Calu3 (cell line): ENCODE measurements around the gene RGS16. TPM values are rescaled to one million over a fixed set of nuclear protein-coding genes. Genes with fewer than 3 reads are reported as not detected.

ENCODE experiments used
- BruUV-seq: library from RNA; stranded (reverse); fragments of 400-500 nt; replicated peaks from 2 replicates; lab custom pipeline; 2021; lab: Mats Ljungman, UMichigan
- CTCF ChIA-PET: fragments of 300-600 bp; sonication (Branson Sonifier 250); formaldehyde crosslinking; loops from one replicate; lab custom pipeline; 2022; ENCODE audit warnings: antibody characterized with exemption; lab: Charles Lee
- DNase-seq: peaks from one replicate; pipeline ENCODE4 v3.0.0; 2022
- H3K27ac Mint-ChIP-seq: one replicate; pipeline ENCODE4 v1.8.0; 2022; ENCODE audit warnings: mixed read lengths; ENCODE audit not compliant: unreplicated experiment
- H3K27me3 Mint-ChIP-seq: one replicate; pipeline ENCODE4 v1.8.0; 2022; ENCODE audit warnings: mixed read lengths; ENCODE audit not compliant: unreplicated experiment
- H3K36me3 Mint-ChIP-seq: one replicate; pipeline ENCODE4 v1.8.0; 2022; ENCODE audit warnings: mild to moderate bottlenecking, moderate library complexity, mixed read lengths; ENCODE audit not compliant: insufficient read depth, unreplicated experiment
- H3K4me1 Mint-ChIP-seq: one replicate; pipeline ENCODE4 v1.8.0; 2022; ENCODE audit warnings: mild to moderate bottlenecking, low read depth, mixed read lengths; ENCODE audit not compliant: unreplicated experiment
- H3K4me3 Mint-ChIP-seq: one replicate; pipeline ENCODE4 v1.8.0; 2022; ENCODE audit warnings: mild to moderate bottlenecking, low read depth, moderate library complexity, mixed read lengths; ENCODE audit not compliant: unreplicated experiment
- H3K9me3 Mint-ChIP-seq: one replicate; pipeline ENCODE4 v1.8.0; 2022; ENCODE audit warnings: low read depth, mixed read lengths; ENCODE audit not compliant: unreplicated experiment
- CTCF ChIP-seq: fragments of 200-600 bp; IDR thresholded peaks from one replicate; pipeline ENCODE4 v1.8.0; 2022; ENCODE audit warnings: antibody characterized with exemption; ENCODE audit not compliant: unreplicated experiment
- intact Hi-C: fragments of 100-400 bp; cut with micrococcal nuclease; formaldehyde crosslinking; loops from one replicate; pipeline ENCODE4 v1.10.0; 2022; ENCODE audit not compliant: unreplicated experiment
- total RNA-seq: library from RNA; stranded (reverse); gene quantifications from 2 replicates; pipeline ENCODE4 v1.2.3, GENCODE V29; 2022

Gene RGS16
- total RNA-seq, 1 experiment from 2014 or later, result 1.2 TPM

DNA sequence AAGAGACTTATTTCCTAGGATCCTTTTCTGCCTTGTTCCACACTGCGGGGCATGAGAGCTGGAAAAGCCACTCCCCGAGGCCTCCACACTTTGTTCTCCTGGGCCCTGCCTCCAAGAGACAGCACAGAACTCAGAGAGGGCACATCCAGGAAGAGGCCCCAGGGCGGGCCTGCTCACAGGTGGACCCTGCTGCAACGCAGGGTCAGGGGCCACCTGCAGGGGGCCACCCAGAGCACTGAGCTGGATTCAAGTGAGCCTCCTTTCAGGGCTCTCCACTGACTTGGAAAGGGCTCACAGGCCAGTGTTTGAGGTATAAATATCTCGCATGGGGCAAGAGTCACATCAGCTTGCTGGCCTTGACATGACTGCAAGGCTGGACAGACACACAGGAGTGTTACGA lies 4.8 kb downstream of the RGS16 start:
- Mint-ChIP-seq H3K4me3 (no peak overlapping the region), H3K27me3 (peaks cover 21% of the 10 kb centered on the region), H3K36me3 (peaks cover 13% of the 10 kb centered on the region), H3K4me1 (no peaks in the 10 kb centered on the region), H3K27ac (no peak overlapping the region), H3K9me3 (no peaks in the 10 kb centered on the region)
- DNase-seq, result peak; percentile 31
- CTCF ChIA-PET, result interaction anchor here (14.5 kb wide), 1 partner anchor 185 kb away, joined by 226 read pairs; no protein-coding TSS in a partner anchor
- no TSS peak for BruUV-seq
- intact Hi-C loops, result no loop called here
- TF ChIP-seq CTCF, result peak; percentile 49

- H3K27ac Mint-ChIP-seq, result no peak overlapping the region
- CTCF ChIA-PET, result interaction anchor here (0.6 to 14.5 kb wide), 2 partner anchors 16 to 186 kb away, joined by 3 to 226 read pairs; no protein-coding TSS in a partner anchor
- no peaks in the 10 kb centered on the region for H3K4me1 Mint-ChIP-seq
- TF ChIP-seq CTCF, result no peak
- H3K4me3 Mint-ChIP-seq, result no peak overlapping the region
- intact Hi-C loops, result no loop called here
- H3K9me3 Mint-ChIP-seq, result no peaks in the 10 kb centered on the region
- H3K36me3 Mint-ChIP-seq, result peaks cover 3% of the 10 kb centered on the region
- peaks cover 29% of the 10 kb centered on the region for H3K27me3 Mint-ChIP-seq
- no peak for DNase-seq
- no TSS peak for BruUV-seq
These were observed 5.9 kb downstream of the RGS16 start for GRCh38 chr1:182598296-182598695.

- no peak for TF ChIP-seq CTCF
- Mint-ChIP-seq H3K27me3 (peaks cover 42% of the 10 kb centered on the region), H3K4me1 (no peaks in the 10 kb centered on the region), H3K36me3 (no peaks in the 10 kb centered on the region), H3K9me3 (no peaks in the 10 kb centered on the region), H3K27ac (no peak overlapping the region), H3K4me3 (no peak overlapping the region)
- intact Hi-C loops, result no loop called here
- no peak for DNase-seq
- BruUV-seq, result no TSS peak
- CTCF ChIA-PET, result interaction anchor here (14.5 kb wide), 1 partner anchor 187 kb away, joined by 226 read pairs; no protein-coding TSS in a partner anchor
These were observed 7.3 kb downstream of the RGS16 start for GRCh38 chr1:182596934-182597333.

DNA sequence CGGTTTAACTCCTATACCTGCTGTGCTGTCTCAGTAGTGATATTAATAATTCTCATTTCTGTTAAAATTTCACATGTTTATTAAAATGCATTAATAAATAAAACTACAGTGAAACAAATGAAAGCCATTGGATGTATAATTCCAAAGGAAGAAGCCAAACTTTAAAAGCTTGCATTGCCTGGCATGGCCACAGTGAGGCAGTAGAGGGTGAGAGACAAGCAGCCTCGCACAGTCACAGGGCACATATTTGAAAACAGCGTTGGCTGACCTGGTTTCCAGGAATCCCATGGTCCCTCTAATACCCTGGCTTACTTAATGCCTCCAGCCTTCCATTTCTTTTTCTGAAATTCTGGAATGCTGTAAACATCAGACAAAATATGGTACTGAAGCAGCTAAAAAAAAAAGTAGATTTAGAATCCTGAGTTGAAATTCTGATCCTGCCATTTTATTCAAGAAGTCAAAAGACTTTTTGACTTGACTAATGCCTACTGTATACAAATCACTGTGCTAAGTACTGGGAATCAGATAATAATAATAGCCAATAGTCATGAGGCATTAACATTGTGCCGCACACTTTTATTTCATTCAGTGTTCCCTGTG lies 8.4 kb downstream of the RGS16 start:
- no TSS peak for BruUV-seq
- Mint-ChIP-seq H3K9me3 (no peaks in the 10 kb centered on the region), H3K4me3 (no peak overlapping the region), H3K27me3 (peaks cover 49% of the 10 kb centered on the region), H3K27ac (no peak overlapping the region), H3K36me3 (no peaks in the 10 kb centered on the region), H3K4me1 (no peaks in the 10 kb centered on the region)
- DNase-seq, result peak; percentile 78
- intact Hi-C loops, result loop anchor here (2.0 kb wide), 1 partner anchor 511 kb away; no protein-coding TSS in a partner anchor
- TF ChIP-seq CTCF, result peak; percentile 85
- CTCF ChIA-PET, result interaction anchor here (0.7 to 14.5 kb wide), 9 partner anchors 9 to 511 kb away, joined by 3 to 226 read pairs (median 4); no protein-coding TSS in a partner anchor
